AG09309 (cell line): ENCODE data around the gene PTPRCAP.
A peak's percentile ranks its signal among the peaks of the same experiment; 100 is the strongest.

ENCODE experiments used
- DNase-seq: peaks from one replicate; pipeline ENCODE4 v3.0.0-alpha.2; 2010; ENCODE audit warnings: low read depth
- H3K4me3 ChIP-seq: 2 replicates; pipeline ENCODE4 v1.5.1; 2011; ENCODE audit warnings: mild to moderate bottlenecking, low read depth, low read length, moderate library complexity; ENCODE audit not compliant: control insufficient read depth
- CTCF ChIP-seq: IDR thresholded peaks from 2 replicates; pipeline ENCODE4 v1.5.1; 2011; ENCODE audit warnings: mild to moderate bottlenecking, low read depth, low read length, inconsistent platforms; ENCODE audit not compliant: insufficient read depth, control insufficient read depth; ENCODE audit errors: missing control alignments

The PTPRCAP gene

GRCh38 chr11:67448220-67448609 is 10.7 kb upstream of the PTPRCAP start:
- TF ChIP-seq CTCF: no peak
- DNase-seq: no peak
- no peak overlapping the region for H3K4me3 ChIP-seq

- H3K4me3 ChIP-seq: no peak overlapping the region
- no peak for DNase-seq
- no peak for TF ChIP-seq CTCF
These were observed 8.0 kb upstream of the PTPRCAP start for GRCh38 chr11:67445515-67445914.

DNA sequence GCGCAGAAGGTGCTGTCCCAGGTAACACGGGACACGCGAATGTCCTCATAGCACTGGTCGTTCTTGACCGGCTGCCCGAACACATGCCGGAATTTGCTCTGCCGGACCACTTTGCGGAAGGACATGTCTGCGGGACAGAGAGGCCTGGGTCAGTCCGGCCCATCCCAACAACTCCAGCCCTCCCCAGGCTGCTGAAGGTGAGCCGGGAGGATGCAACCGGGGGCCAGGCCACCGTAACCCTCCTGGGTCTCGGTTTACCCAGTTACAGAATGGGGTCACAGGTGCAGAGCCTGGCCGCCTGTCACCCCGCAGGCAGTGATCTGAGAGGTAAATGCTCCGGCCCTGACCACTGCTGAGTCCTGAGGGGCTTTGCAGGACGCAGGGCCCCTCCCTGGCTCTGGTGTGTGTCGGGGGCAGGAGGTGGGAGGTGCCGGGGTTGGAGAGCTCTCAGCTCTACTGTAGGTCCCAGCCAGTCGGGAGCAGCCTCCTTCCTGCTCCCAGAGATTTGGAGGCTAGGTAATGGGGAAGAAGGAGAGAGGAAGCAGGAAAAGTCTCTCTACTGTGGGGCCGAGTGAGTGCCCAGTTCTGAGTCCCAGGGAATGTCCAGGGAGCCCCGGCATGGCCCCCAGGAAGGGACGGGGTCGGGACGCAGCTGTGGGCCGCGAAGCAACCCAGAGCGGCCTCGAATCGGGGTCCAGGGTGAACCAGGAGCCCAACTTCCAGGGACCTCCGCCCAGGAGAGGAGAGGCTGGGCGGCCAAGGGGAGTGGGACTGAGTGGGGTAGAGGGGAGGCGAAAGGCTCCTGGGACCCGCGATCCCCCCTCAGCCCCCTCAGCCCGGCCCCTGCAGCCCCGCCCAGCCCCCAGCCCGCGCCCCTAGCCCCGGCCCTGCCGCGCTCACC is 5.3 kb upstream of the PTPRCAP start:
- DNase-seq: no peak
- H3K4me3 ChIP-seq: peak overlapping the region; percentile 95
- TF ChIP-seq CTCF: no peak

DNA sequence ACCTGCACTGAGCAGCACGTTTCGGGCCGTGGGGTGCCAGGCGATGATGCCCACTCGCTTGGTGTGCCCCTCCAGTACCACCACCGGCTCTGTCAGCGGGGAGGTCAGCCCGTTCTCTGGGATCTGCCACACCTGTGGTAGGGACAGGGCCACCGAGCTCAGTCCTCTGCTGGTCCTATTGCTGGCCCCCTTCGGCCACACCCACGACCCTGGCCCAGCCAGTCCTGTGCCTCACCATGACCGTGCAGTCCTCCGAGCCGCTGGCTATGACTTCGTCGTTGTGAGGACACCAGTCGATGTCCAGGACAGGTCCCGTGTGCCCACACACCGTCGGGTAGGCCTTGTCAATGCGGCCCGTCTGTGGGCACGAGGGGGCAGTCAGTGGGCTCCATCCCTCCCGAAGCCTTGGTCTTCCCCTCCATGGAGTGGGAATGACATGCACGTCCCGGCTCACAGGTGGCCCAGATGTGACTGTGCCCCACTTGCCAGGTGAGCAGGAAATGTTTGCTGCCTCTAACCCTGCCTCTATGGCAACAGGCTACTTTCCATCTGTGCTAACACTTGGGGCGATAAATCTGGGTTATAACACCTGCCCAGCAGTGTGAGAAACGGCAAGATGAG is 4.4 kb upstream of the PTPRCAP start:
- DNase-seq: no peak
- TF ChIP-seq CTCF: no peak
- H3K4me3 ChIP-seq: peak overlapping the region; percentile 95

- TF ChIP-seq CTCF: no peak
- no peak overlapping the region for H3K4me3 ChIP-seq
- DNase-seq: no peak
These were observed 3.6 kb upstream of the PTPRCAP start for GRCh38 chr11:67441098-67441563.

DNA sequence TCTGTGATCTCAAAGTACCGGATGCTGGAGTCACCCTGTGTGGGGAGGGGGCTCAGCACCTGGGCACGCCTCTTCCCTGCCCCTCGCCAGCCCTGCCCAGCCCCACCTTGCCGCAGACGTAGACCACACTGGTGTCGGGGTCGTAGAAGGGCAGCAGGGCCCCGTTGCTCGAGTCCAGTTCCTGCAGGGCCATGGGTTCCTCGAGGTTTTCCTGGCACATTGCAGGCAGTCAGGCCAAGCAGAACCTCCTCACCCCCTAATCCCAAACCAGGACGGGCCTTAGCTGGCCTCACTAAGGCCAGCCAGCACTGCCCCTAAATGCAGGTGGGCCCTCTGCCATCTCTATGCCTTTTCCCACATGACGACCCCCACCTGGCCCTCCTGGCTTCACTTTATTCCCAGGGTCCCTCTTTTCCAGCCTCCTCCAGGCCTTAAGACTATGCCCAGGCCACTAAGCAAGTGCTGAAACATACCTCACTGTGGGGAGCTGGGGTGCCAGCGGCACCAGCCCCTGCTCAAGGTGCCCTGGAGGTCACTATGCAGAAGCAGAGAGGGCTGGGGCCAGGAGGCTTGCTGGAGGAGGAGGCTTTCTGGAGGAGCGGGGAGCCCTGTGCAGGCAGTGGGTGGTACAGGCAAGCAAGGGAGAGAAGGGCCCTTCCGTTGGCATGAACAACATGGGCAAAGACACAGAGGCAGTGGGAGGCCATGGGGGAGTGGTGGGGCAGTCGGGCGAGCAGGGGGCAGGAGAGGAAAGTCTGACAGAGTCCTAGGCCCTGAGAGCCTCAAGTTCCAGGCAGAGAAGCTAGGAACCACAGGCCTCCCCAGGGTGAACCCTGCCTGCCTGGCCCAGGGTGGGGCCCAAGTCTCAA is 3.0 kb upstream of the PTPRCAP start:
- DNase-seq: no peak
- no peak overlapping the region for H3K4me3 ChIP-seq
- no peak for TF ChIP-seq CTCF
